GM19468 (cell line): ENCODE measurements around the gene DGKG.

Source experiments
- ATAC-seq: cut with Tn5 transposase; IDR thresholded peaks from one replicate; pipeline ENCODE4 v1.9.1; 2021; ENCODE audit warnings: mild to moderate bottlenecking, moderate library complexity, moderate number of reproducible peaks; ENCODE audit not compliant: unreplicated experiment; ENCODE audit errors: extremely low read depth

Gene DGKG

DNA sequence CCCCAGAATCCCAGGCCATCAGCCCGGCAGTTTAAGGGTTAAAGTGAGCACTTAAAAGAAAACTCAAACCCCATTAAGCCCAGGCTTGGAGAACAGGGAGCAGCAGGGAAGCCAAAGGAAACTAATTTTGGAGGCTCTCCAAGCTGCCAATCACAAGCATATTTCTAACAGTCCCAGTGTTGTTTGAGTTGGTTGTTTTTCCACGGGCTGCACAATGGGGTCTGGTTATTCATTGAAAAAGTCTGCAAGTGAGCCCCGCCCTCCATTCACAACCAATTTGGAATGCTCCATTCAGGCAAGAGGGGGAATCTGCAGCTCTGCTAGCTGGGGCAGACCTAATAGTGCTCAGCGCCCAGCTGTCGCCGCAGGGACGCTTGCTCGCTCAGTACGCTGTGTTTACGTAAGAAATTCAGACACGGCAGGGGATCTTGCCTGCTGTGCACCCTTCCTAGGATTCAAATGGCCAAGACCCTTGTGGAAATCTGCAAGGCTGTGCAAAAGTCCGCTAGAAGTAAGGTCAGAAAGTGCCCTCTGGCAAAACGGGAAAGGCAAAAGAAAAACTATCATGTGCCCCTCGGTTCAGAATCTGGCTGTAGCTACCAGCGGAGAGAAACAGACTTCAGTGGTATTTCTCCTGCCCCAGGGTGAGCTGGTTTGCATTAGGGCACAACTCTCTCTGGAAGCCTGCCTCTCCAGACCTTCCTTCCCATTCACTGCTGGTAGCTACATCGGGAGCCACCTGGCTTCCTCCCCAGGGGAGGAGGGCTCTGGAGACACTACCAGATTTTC is 264.2 kb downstream of the DGKG start:
- ATAC-seq = no peak

DNA sequence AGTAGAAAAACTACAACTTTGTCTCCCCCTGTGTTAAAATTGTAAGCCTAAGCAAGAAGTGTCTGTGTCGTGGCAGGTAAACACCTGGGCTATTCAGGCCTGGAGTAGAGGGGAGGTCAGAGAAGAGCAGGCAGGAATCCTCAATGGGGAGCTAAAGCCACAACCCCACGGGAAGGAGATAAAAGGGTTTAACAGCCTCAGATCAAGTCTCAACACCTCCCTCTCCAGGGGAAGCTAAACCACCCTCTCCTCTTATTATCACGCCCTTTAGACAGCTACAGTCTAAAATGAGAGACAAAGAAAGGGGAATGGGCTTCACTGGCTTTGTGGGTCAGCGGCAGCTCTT is 264.7 kb downstream of the DGKG start:
- no peak for ATAC-seq
